GM12878 (cell line): ENCODE measurements around the gene HSD17B4.

Experiments
- CEBPB ChIP-seq, 2 experiments: fragments of 150-350 bp in 1 of 2; IDR thresholded peaks; 2 replicates each; pipeline ENCODE4 v1.6.1; 2012 to 2014; ENCODE audit warnings: low read depth in 2 of 2, low read length in 2 of 2, borderline replicate concordance in 1 of 2, inconsistent platforms in 1 of 2
- CTCF ChIP-seq, 3 experiments: IDR thresholded peaks in 2 of 3; conservative IDR thresholded peaks in 1 of 3; 2 replicates each; pipeline ENCODE4 v1.5.1; 2011; ENCODE audit warnings: low read depth in 3 of 3, low read length in 3 of 3, mild to moderate bottlenecking in 3 of 3, control low read depth in 2 of 3, moderate library complexity in 2 of 3, inconsistent platforms in 1 of 3, mixed read lengths in 1 of 3; ENCODE audit not compliant: control insufficient read depth in 2 of 3, insufficient read depth in 1 of 3; ENCODE audit errors: extremely low read depth in 1 of 3
- E2F8 ChIP-seq: fragments of 450-650 bp; IDR thresholded peaks from 2 replicates; pipeline ENCODE4 v1.6.1; 2018; ENCODE audit warnings: mild to moderate bottlenecking, low read depth, moderate library complexity; ENCODE audit not compliant: partially characterized antibody
- EZH2 ChIP-seq: IDR thresholded peaks from 2 replicates; pipeline ENCODE4 v1.6.1; 2012; ENCODE audit warnings: low read depth, mild to moderate bottlenecking, control low read depth, inconsistent platforms, low read length, borderline replicate concordance; ENCODE audit not compliant: control insufficient read depth
- JUND ChIP-seq: IDR thresholded peaks from 2 replicates; pipeline ENCODE4 v1.6.1; 2012; ENCODE audit warnings: low read depth, mild to moderate bottlenecking, low read length, improper control_type of control experiment, moderate library complexity
- MAX ChIP-seq: IDR thresholded peaks from 2 replicates; pipeline ENCODE4 v1.6.1; 2012; ENCODE audit warnings: low read depth, low read length, improper control_type of control experiment
- MTA2 ChIP-seq: fragments of 450-650 bp; IDR thresholded peaks from 2 replicates; pipeline ENCODE4 v1.6.1; 2016; ENCODE audit warnings: low read depth, mild to moderate bottlenecking, moderate library complexity
- RAD21 ChIP-seq: IDR thresholded peaks from 2 replicates; pipeline ENCODE4 v1.6.1; 2011; ENCODE audit warnings: mild to moderate bottlenecking, low read depth, low read length, moderate library complexity; ENCODE audit not compliant: insufficient read depth
- SUPT20H ChIP-seq: IDR thresholded peaks from 2 replicates; pipeline ENCODE4 v1.6.1; 2011; ENCODE audit warnings: low read depth, mild to moderate bottlenecking, low read length, moderate library complexity, borderline replicate concordance; ENCODE audit not compliant: control insufficient read depth
- SUZ12 ChIP-seq: fragments of 200-600 bp; sonication (generic); IDR thresholded peaks from one replicate; pipeline ENCODE4 v1.6.1; 2018; ENCODE audit warnings: antibody characterized with exemption, mild to moderate bottlenecking; ENCODE audit not compliant: unreplicated experiment
- TAF1 ChIP-seq: IDR thresholded peaks from 2 replicates; pipeline ENCODE4 v1.6.1; 2011; ENCODE audit warnings: mild to moderate bottlenecking, low read depth, low read length, borderline replicate concordance

- no peak for TF ChIP-seq SUZ12
- TF ChIP-seq CTCF (IDR thresholded peaks at IDR 0.05 in 2 of 3, conservative IDR thresholded peaks at IDR 0.05 in 1 of 3; ENCODE audit: control insufficient read depth in 2 of 3, extremely low read depth in 1 of 3, insufficient read depth in 1 of 3, low read depth in 3 of 3, low read length in 3 of 3), result peak; percentile 42 to 48 (median 44); a peak in 5 of 6 replicates
- no peak for TF ChIP-seq E2F8
- TF ChIP-seq EZH2, result no peak
- no peak for TF ChIP-seq TAF1
- no peak for TF ChIP-seq SUPT20H
- TF ChIP-seq MTA2, result no peak
- no peak for TF ChIP-seq JUND
- TF ChIP-seq CEBPB (IDR thresholded peaks at IDR 0.05; ENCODE audit: borderline replicate concordance in 1 of 2, low read depth in 2 of 2, low read length in 2 of 2), result no peak
- no peak for TF ChIP-seq MAX
- peak; percentile 55; the same call in 1 of the 2 replicates for TF ChIP-seq RAD21
These were observed 43.0 kb upstream of the HSD17B4 start for GRCh38 chr5:119409235-119409815.
